Uterus (tissue), 4 donors: ENCODE results near the gene CWC27. TPM values are rescaled to one million over a fixed set of nuclear protein-coding genes. Genes with fewer than 3 reads are reported as not detected.
"Not testable (repeated sequence)": the region's sequence is repeated elsewhere in the genome, so short reads cannot be mapped to it uniquely, and the experiment has no call there.

Source experiments
- DNase-seq, 2 donors: peaks; one replicate each; pipeline ENCODE4 v3.0.0-alpha.2; 2019 to 2020
- H3K27ac ChIP-seq, 2 donors: fragments of 200-600 bp; sonication (generic); 1 replicate in 1 of 2; 2 replicates in 1 of 2; pipeline ENCODE4 v1.5.1; 2016 to 2018
- H3K27me3 ChIP-seq, 2 donors: fragments of 200-600 bp; sonication (generic); one replicate each; pipeline ENCODE4 v1.5.1; 2018 to 2019; ENCODE audit warnings: control low read depth in 1 of 2
- H3K36me3 ChIP-seq, 2 donors: fragments of 200-600 bp; sonication (generic); one replicate each; pipeline ENCODE4 v1.5.1; 2019; ENCODE audit warnings: control low read depth in 1 of 2
- H3K4me1 ChIP-seq, 2 donors: fragments of 200-600 bp; sonication (generic); one replicate each; pipeline ENCODE4 v1.5.1; 2018 to 2019; ENCODE audit warnings: control low read depth in 1 of 2
- H3K4me3 ChIP-seq, 2 donors: fragments of 200-600 bp; sonication (generic); 1 replicate in 1 of 2; 2 replicates in 1 of 2; pipeline ENCODE4 v1.5.1; 2018 to 2019; ENCODE audit warnings: mild to moderate bottlenecking in 1 of 2
- H3K9me3 ChIP-seq, 2 donors: fragments of 200-600 bp; sonication (generic); one replicate each; pipeline ENCODE4 v1.5.1; 2019; ENCODE audit warnings: control low read depth in 1 of 2
- CTCF ChIP-seq, 4 experiments: fragments of 200-600 bp in 2 of 4; fragments of 450-650 bp in 2 of 4; sonication (generic) in 2 of 4; IDR thresholded peaks; one replicate each; pipeline ENCODE4 v1.5.1; 2016 to 2019; ENCODE audit warnings: antibody characterized with exemption in 4 of 4, mild to moderate bottlenecking in 2 of 4, moderate library complexity in 1 of 4
- POLR2A ChIP-seq, 2 donors: fragments of 450-650 bp; IDR thresholded peaks; one replicate each; pipeline ENCODE4 v1.6.1; 2016; ENCODE audit warnings: antibody characterized with exemption in 2 of 2, mild to moderate bottlenecking in 1 of 2, moderate library complexity in 1 of 2
- intact Hi-C: fragments of 100-400 bp; cut with DNase I; formaldehyde crosslinking; loops from one replicate; pipeline ENCODE4 v1.15.1; 2023; ENCODE audit warnings: low total_unique reads
- total RNA-seq, 4 donors: library from RNA; depleted of rRNA in 3 of 4; stranded (reverse); fragments of >200 nt in 3 of 4; gene quantifications; one replicate each; pipeline versions ENCODE4 v1.1.0 to v1.2.4, GENCODE V29; 2014 to 2023
- donor health status: DM: yes; HTN: yes; CAD: no.

Gene CWC27
- total RNA-seq, 4 donors from 2014 or later, result 7.6 to 28.2 (median 24.2) TPM

GRCh38 chr5:64930672-64931318 lies 162.1 kb downstream of the CWC27 start:
- DNase-seq, result no peak
- Histone ChIP-seq H3K4me3 (no peak overlapping the region), H3K27ac (no peak overlapping the region), H3K4me1 (no peaks in the 10 kb centered on the region), H3K36me3 (no peaks in the 10 kb centered on the region), H3K9me3 (no peaks in the 10 kb centered on the region), H3K27me3 (no peaks in the 10 kb centered on the region)
- intact Hi-C loops, result no loop called here
- TF ChIP-seq POLR2A (IDR thresholded peaks at IDR 0.05), result no peak
- no peak for TF ChIP-seq CTCF (IDR thresholded peaks at IDR 0.05)

- H3K36me3 ChIP-seq, H3K27ac ChIP-seq, intact Hi-C loops, H3K27me3 ChIP-seq, H3K9me3 ChIP-seq, H3K4me1 ChIP-seq, DNase-seq, H3K4me3 ChIP-seq: not testable (repeated sequence)
Observed at GRCh38 chr5:64939422-64939771, 170.7 kb downstream of the CWC27 start.

- no peaks in the 10 kb centered on the region for H3K36me3 ChIP-seq
- no peaks in the 10 kb centered on the region for H3K27me3 ChIP-seq
Observed at GRCh38 chr5:64939772-64940510, 171.2 kb downstream of the CWC27 start.

GRCh38 chr5:64942460-64942859 lies 173.7 kb downstream of the CWC27 start:
- no peak for DNase-seq

More at GRCh38 chr5:64939772-64940510, 171.2 kb downstream of the CWC27 start:
- DNase-seq, result peak in 1 of 2 donors; percentile 17
- TF ChIP-seq POLR2A (IDR thresholded peaks at IDR 0.05) (no peak), CTCF (IDR thresholded peaks at IDR 0.05) (no peak)
- no peaks in the 10 kb centered on the region for H3K9me3 ChIP-seq
- intact Hi-C loops, result no loop called here
- no peak overlapping the region for H3K27ac ChIP-seq
- H3K4me3 ChIP-seq, result no peak overlapping the region
- H3K4me1 ChIP-seq, result no peaks in the 10 kb centered on the region

GRCh38 chr5:64944868-64945267 lies 176.1 kb downstream of the CWC27 start:
- H3K9me3 ChIP-seq, result no peaks in the 10 kb centered on the region
- no peaks in the 10 kb centered on the region for H3K36me3 ChIP-seq
- no peak overlapping the region for H3K27ac ChIP-seq
- H3K4me3 ChIP-seq, result no peak overlapping the region
- H3K27me3 ChIP-seq, result no peaks in the 10 kb centered on the region
- intact Hi-C loops, result no loop called here
- TF ChIP-seq POLR2A (IDR thresholded peaks at IDR 0.05) (no peak), CTCF (IDR thresholded peaks at IDR 0.05) (no peak)
- DNase-seq, result no peak
- H3K4me1 ChIP-seq, result no peaks in the 10 kb centered on the region

More at GRCh38 chr5:64942460-64942859, 173.7 kb downstream of the CWC27 start:
- intact Hi-C loops, result no loop called here
- Histone ChIP-seq H3K9me3 (no peaks in the 10 kb centered on the region), H3K4me1 (no peaks in the 10 kb centered on the region), H3K36me3 (no peaks in the 10 kb centered on the region), H3K27me3 (no peaks in the 10 kb centered on the region), H3K4me3 (no peak overlapping the region), H3K27ac (no peak overlapping the region)
- TF ChIP-seq CTCF (IDR thresholded peaks at IDR 0.05) (no peak), POLR2A (IDR thresholded peaks at IDR 0.05) (no peak)
